H1 (cell line): ENCODE data around the gene CABCOCO1. TPM values are rescaled to one million over a fixed set of nuclear protein-coding genes. Genes with fewer than 3 reads are reported as not detected.

Experiments
- EGR1 ChIP-seq: IDR thresholded peaks from 2 replicates; pipeline ENCODE4 v1.6.1; 2011; ENCODE audit warnings: low read depth, low read length, borderline replicate concordance
- polyA plus RNA-seq, 7 experiments: library from polyadenylated mRNA; depleted of rRNA in 3 of 7; stranded (reverse) in 5 of 7; unstranded in 2 of 7; fragments of >200 nt in 5 of 7; fragments of 200-250 nt in 2 of 7; gene quantifications; 1 replicate in 5 of 7; 2 replicates in 1 of 7; 4 replicates in 1 of 7; pipeline versions ENCODE4 v1.2.1 to v1.2.3, GENCODE V29; 2011 to 2013; ENCODE audit warnings: missing spikeins in 2 of 7, mixed read lengths in 2 of 7
- total RNA-seq: library from RNA; stranded (reverse); fragmentation: NEBNext Ultra II Directional; extraction: Animal tissue kit (Norgen Biotek cat#: 25700); gene quantifications from 2 replicates; pipeline ENCODE4 v1.2.1, GENCODE V29; 2021

CABCOCO1 gene
- total and polyA plus RNA-seq, 2 of the 8 experiments (the other 6 are each of a cell fraction or from before 2014, with no cell fraction given): not detected

- TF ChIP-seq EGR1: no peak
- TF ChIP-seq, all 59 proteins: peak for 0
Measured at GRCh38 chr10:61757525-61758397, 95.0 kb downstream of the CABCOCO1 start (continued).
